ENCODE measurements around the gene KRTAP10-10. TPM values are rescaled to one million over a fixed set of nuclear protein-coding genes. Genes with fewer than 3 reads are reported as not detected.
"Not testable (repeated sequence)": the region's sequence is repeated elsewhere in the genome, so short reads cannot be mapped to it uniquely, and the experiment has no call there.

The KRTAP10-10 gene
- total and polyA plus RNA-seq, 2 donors, result not detected

DNA sequence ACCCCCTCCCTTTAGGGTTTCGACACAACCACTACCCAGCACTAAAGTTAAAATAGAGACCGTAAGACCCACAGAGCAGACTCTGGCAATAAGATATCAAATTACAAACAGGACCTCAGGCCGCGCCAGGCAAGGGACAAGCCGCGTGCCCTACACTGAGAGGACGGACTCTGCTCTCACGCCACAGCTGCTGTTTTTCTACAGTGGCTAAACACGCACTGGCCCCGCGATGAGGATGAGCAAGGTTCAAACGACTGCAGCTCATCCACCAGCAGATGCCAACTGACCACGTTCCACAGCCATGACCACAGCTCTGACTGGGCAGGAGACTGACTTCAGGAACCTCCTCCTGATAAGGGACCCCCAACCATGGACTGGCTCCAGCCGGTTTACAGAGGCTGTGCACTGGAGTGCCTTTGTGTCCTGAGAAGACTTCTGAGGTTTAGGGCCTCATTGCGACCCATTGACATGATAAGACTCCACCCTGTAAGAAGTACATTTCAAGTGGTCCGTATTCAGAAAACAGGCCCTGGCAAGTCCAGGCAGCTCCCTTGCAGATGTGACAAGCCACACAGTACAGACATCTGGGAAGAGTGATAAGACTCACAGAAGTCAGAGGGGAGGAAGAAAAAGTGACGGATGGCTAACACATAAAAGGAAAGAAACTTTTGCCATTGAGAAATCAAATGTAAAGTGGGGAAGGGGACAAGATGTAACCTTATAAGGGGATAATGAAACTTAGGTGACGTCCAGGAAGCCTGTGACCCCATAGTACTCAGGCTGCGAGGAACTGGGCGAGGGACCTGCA lies 43.4 kb upstream of the KRTAP10-10 start:
- peaks cover 0 to 6% of the 10 kb centered on the region in 2 donors for H3K27me3 ChIP-seq (ENCODE audit: control insufficient read depth in 2 of 2, insufficient read depth in 1 of 2, low read length in 1 of 2)
- whole genome bisulfite sequencing, result 79% methylated on average over 20 of the region's 20 CpGs
- DNase-seq (ENCODE audit: low read depth in 6 of 9, low spot score in 9 of 9), result no peak

DNA sequence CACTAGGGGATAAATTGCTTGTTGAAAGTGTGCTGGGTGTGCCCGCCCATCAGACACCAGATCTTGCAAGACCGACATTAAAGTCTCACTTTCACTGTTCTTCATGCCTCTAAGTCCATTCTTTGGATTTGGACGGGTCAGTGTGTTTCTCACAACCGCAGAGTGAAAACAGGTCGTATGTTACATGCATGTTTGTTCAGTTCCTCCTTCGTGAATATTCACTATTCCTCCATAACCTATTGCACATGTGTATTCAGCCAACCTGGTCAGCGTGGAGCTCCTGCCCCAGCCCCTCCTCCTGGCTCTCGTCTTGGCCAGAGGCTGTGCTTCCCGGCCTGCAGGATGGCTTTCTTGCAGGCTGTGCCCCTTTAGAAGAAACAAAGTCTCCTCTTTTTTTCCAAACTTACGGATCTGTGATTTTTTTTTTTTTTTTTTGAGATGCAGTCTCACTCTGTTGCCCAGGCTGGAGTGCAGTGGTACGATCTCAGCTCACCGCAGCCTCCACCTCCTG lies 42.7 kb upstream of the KRTAP10-10 start:
- Histone ChIP-seq H3K4me3 (ENCODE audit: low read length in 2 of 2) (no peak overlapping the region), H3K9me3 (ENCODE audit: control insufficient read depth in 2 of 2, insufficient read depth in 1 of 2, low read length in 1 of 2) (no peaks in the 10 kb centered on the region), H3K27me3 (ENCODE audit: control insufficient read depth in 2 of 2, insufficient read depth in 1 of 2, low read length in 1 of 2) (peaks cover 0 to 6% of the 10 kb centered on the region in 2 donors), H3K4me1 (ENCODE audit: control insufficient read depth in 2 of 2, insufficient read depth in 2 of 2, low read length in 2 of 2) (peaks cover 0 to 2% of the 10 kb centered on the region in 2 donors), H3K36me3 (ENCODE audit: control insufficient read depth in 2 of 2, insufficient read depth in 2 of 2, low read length in 1 of 2) (no peaks in the 10 kb centered on the region), H3K27ac (ENCODE audit: low read depth in 1 of 2, low read length in 1 of 2) (no peak overlapping the region)
- 82% methylated on average over 12 of the region's 12 CpGs for WGBS
- DNase-seq (ENCODE audit: low read depth in 6 of 9, low spot score in 9 of 9), result no peak

More for the DNA sequence above, 43.4 kb upstream of the KRTAP10-10 start:
- H3K4me3 ChIP-seq (ENCODE audit: low read length in 2 of 2), result no peak overlapping the region
- H3K9me3 ChIP-seq (ENCODE audit: control insufficient read depth in 2 of 2, insufficient read depth in 1 of 2, low read length in 1 of 2), result no peaks in the 10 kb centered on the region
- no peaks in the 10 kb centered on the region for H3K36me3 ChIP-seq (ENCODE audit: control insufficient read depth in 2 of 2, insufficient read depth in 2 of 2, low read length in 1 of 2)
- H3K27ac ChIP-seq (ENCODE audit: low read depth in 1 of 2, low read length in 1 of 2), result no peak overlapping the region
- peaks cover 0 to 2% of the 10 kb centered on the region in 2 donors for H3K4me1 ChIP-seq (ENCODE audit: control insufficient read depth in 2 of 2, insufficient read depth in 2 of 2, low read length in 2 of 2)

DNA sequence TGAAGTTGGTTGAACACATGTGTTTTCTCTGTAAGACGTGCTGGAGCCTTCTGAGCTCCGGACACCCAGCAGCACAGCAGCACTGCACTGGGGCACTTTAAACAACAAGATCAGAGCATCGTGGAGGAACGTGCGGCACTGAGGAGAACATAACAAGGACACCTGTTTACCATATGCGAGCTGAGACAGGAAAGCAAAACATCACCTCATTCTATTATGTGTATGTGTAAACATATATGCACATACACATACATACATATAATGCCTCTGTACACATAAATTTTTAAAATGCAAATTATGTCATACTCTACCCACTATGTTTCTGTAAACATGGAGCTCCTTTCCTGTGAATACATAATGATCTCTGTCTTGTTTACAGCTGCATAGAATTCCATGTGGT lies 41.6 kb upstream of the KRTAP10-10 start:
- DNase-seq (ENCODE audit: low read depth in 6 of 9, low spot score in 9 of 9), result no peak
- H3K27me3 ChIP-seq (ENCODE audit: control insufficient read depth in 2 of 2, insufficient read depth in 1 of 2, low read length in 1 of 2), result peaks cover 0 to 6% of the 10 kb centered on the region in 2 donors
- peaks cover 0 to 2% of the 10 kb centered on the region in 2 donors for H3K4me1 ChIP-seq (ENCODE audit: control insufficient read depth in 2 of 2, insufficient read depth in 2 of 2, low read length in 2 of 2)
- H3K36me3 ChIP-seq (ENCODE audit: control insufficient read depth in 2 of 2, insufficient read depth in 2 of 2, low read length in 1 of 2), result no peaks in the 10 kb centered on the region
- no peak overlapping the region for H3K4me3 ChIP-seq (ENCODE audit: low read length in 2 of 2)
- H3K27ac ChIP-seq (ENCODE audit: low read depth in 1 of 2, low read length in 1 of 2), result no peak overlapping the region
- H3K9me3 ChIP-seq (ENCODE audit: control insufficient read depth in 2 of 2, insufficient read depth in 1 of 2, low read length in 1 of 2), result no peaks in the 10 kb centered on the region
- WGBS, result 81% methylated on average over 6 of the region's 6 CpGs

DNA sequence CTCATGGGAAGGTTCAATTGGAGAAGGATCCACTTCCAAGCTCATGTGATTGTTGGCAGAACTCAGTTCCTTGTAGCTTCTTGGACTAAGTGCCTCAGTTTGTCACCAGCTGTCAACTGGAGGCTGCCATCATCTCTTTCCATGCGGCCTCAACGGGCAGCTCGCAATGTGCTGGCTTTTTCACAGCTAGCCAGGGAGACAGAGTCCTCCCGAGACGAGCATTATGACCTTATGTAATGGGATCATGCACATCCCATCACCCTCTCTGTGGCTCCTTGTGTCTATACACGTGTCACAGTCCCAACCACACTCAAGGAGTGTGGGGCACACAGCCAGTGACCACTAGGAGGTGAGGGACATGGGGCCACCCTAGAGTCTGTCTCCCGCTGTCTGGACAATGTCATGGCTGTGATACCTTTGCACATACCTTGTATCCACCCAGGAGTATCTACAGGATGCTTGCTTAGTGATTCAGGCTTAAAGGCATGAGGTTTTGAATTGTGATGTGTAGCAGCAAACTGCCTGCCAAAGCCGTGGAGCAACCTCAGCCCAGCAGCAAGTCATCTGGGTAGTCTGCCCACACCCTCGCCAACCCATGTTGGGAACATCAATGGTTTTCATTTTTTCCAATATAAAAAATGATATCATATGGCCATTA lies 41.0 kb upstream of the KRTAP10-10 start:
- 88% methylated on average over 9 of the region's 9 CpGs for WGBS
- DNase-seq (ENCODE audit: low read depth in 6 of 9, low spot score in 9 of 9), result no peak
- Histone ChIP-seq H3K4me1 (ENCODE audit: control insufficient read depth in 2 of 2, insufficient read depth in 2 of 2, low read length in 2 of 2) (peaks cover 0 to 2% of the 10 kb centered on the region in 2 donors), H3K36me3 (ENCODE audit: control insufficient read depth in 2 of 2, insufficient read depth in 2 of 2, low read length in 1 of 2) (no peaks in the 10 kb centered on the region), H3K27me3 (ENCODE audit: control insufficient read depth in 2 of 2, insufficient read depth in 1 of 2, low read length in 1 of 2) (peaks cover 0 to 6% of the 10 kb centered on the region in 2 donors), H3K4me3 (ENCODE audit: low read length in 2 of 2) (no peak overlapping the region), H3K9me3 (ENCODE audit: control insufficient read depth in 2 of 2, insufficient read depth in 1 of 2, low read length in 1 of 2) (no peaks in the 10 kb centered on the region), H3K27ac (ENCODE audit: low read depth in 1 of 2, low read length in 1 of 2) (no peak overlapping the region)

DNA sequence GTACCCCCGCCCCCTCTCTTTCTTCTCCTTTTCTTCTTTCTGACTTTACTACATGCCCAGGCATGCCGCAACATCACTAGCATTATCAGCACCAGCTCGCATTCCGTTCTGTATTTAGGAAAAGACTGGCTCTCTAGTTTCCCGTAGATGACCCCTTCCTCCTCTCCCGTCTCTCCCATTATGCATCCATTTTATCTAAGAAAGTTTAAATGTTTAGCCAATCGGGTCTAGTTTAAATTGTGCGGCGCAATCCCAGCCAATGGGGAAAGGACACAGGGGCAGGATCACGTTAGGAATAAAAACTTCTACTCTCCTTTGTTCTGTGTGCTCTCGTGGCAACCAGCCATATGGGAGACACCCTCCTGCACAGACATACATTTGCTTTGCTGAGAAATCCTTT lies 39.1 kb upstream of the KRTAP10-10 start:
- Histone ChIP-seq H3K27ac (ENCODE audit: low read depth in 1 of 2, low read length in 1 of 2) (no peak overlapping the region), H3K36me3 (ENCODE audit: control insufficient read depth in 2 of 2, insufficient read depth in 2 of 2, low read length in 1 of 2) (no peaks in the 10 kb centered on the region), H3K9me3 (ENCODE audit: control insufficient read depth in 2 of 2, insufficient read depth in 1 of 2, low read length in 1 of 2) (no peaks in the 10 kb centered on the region), H3K27me3 (ENCODE audit: control insufficient read depth in 2 of 2, insufficient read depth in 1 of 2, low read length in 1 of 2) (peaks cover 0 to under 1% of the 10 kb centered on the region in 2 donors), H3K4me3 (ENCODE audit: low read length in 2 of 2) (no peak overlapping the region), H3K4me1 (ENCODE audit: control insufficient read depth in 2 of 2, insufficient read depth in 2 of 2, low read length in 2 of 2) (peaks cover 0 to 2% of the 10 kb centered on the region in 2 donors)
- WGBS, result 86% methylated on average over 11 of the region's 11 CpGs
- no peak for DNase-seq (ENCODE audit: low read depth in 6 of 9, low spot score in 9 of 9)

DNA sequence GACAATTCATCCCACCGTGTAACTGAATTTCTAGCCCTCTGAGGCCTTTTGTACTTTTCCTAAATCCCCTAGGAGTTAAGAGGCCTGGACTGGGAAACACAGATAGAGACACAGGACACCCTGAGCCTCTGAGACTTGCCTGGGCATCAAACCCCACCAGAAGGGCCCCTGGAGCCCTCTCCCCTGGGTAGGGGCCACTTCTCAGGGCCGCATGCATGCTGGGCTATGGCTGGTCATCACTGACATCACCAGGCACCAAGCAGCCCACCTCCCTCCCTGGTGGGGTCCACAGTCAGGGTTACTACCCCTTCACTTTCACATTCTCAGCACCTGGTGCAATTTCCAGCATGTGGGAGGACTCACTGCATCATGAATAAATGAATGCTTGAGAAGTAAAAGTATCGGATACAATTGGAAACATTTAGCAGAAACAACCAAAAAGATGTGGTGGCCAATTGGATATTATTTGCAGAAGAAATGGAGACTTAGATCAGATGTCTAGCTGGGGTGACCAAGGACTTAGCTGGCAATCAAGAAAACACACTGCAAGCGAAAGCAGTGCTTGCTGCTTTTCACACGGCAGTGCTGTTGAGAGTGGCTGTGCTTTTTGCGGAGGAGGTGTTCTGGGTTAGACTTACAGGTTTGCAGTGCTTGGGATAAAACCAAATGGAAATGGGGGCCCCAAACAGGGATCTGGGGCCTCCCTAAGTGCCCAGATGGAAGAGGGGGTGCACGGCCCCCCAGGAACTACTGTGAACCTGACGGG lies 37.7 kb upstream of the KRTAP10-10 start:
- Histone ChIP-seq H3K4me3 (ENCODE audit: low read length in 2 of 2) (no peak overlapping the region), H3K27ac (ENCODE audit: low read depth in 1 of 2, low read length in 1 of 2) (no peak overlapping the region), H3K4me1 (ENCODE audit: control insufficient read depth in 2 of 2, insufficient read depth in 2 of 2, low read length in 2 of 2) (no peaks in the 10 kb centered on the region), H3K36me3 (ENCODE audit: control insufficient read depth in 2 of 2, insufficient read depth in 2 of 2, low read length in 1 of 2) (no peaks in the 10 kb centered on the region), H3K27me3 (ENCODE audit: control insufficient read depth in 2 of 2, insufficient read depth in 1 of 2, low read length in 1 of 2) (no peaks in the 10 kb centered on the region), H3K9me3 (ENCODE audit: control insufficient read depth in 2 of 2, insufficient read depth in 1 of 2, low read length in 1 of 2) (peaks cover 0 to 2% of the 10 kb centered on the region in 2 donors)
- DNase-seq (ENCODE audit: low read depth in 6 of 9, low spot score in 9 of 9), result no peak
- WGBS, result 92% methylated on average over 8 of the region's 8 CpGs

DNA sequence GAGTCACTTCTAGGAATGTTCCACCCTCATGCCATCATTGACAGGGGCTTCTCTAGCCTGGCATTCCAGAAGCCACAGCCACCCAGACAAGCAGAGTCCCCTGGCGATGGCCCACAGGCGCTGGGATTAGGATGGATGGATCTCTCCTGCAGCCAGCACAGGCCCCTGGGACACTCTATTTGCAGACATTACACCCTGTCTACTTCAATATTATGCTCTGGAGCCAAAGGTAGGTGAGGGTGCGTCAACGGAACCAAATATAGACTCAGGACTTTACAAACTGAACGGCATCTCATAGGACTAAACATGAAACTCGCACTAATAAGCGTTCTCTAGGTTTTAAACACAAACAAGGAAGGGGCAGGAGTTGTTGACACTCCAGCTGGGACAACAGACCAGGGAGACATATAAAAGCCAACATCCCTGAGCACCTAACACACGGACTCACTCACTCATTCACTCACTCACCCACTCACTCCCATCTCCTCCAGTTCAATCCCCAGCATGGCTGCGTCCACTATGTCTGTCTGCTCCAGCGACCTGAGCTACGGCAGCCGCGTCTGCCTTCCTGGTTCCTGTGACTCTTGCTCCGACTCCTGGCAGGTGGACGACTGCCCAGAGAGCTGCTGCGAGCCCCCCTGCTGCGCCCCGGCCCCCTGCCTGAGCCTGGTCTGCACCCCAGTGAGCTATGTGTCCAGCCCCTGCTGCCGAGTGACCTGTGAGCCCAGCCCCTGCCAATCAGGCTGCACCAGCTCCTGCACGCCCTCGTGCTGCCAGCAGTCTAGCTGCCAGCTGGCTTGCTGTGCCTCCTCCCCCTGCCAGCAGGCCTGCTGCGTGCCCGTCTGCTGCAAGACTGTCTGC lies 36.8 kb upstream of the KRTAP10-10 start, which contains the start of gene KRTAP10-7:
Gene KRTAP10-7, plus strand, starts transcription at position 480 of the 861 bp plus-strand sequence. Its CDS starts 25 bp downstream, at position 505.
- H3K4me3 ChIP-seq (ENCODE audit: low read length in 2 of 2); H3K36me3 ChIP-seq (ENCODE audit: control insufficient read depth in 2 of 2, insufficient read depth in 2 of 2, low read length in 1 of 2); H3K27ac ChIP-seq (ENCODE audit: low read depth in 1 of 2, low read length in 1 of 2); DNase-seq (ENCODE audit: low read depth in 6 of 9, low spot score in 9 of 9); H3K27me3 ChIP-seq (ENCODE audit: control insufficient read depth in 2 of 2, insufficient read depth in 1 of 2, low read length in 1 of 2); H3K4me1 ChIP-seq (ENCODE audit: control insufficient read depth in 2 of 2, insufficient read depth in 2 of 2, low read length in 2 of 2); H3K9me3 ChIP-seq (ENCODE audit: control insufficient read depth in 2 of 2, insufficient read depth in 1 of 2, low read length in 1 of 2): not testable (repeated sequence)
- WGBS, result 86% methylated on average over 23 of the region's 23 CpGs

DNA sequence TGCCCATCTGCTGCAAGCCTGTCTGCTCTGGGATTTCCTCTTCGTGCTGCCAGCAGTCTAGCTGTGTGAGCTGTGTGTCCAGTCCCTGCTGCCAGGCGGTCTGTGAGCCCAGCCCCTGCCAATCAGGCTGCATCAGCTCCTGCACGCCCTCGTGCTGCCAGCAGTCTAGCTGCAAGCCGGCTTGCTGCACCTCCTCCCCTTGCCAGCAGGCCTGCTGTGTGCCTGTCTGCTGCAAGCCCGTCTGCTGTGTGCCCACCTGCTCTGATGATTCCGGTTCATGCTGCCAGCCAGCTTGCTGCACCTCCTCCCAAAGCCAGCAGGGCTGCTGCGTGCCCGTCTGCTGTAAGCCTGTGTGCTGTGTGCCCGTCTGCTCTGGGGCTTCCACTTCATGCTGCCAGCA lies 36.1 kb upstream of the KRTAP10-10 start:
- DNase-seq (ENCODE audit: low read depth in 6 of 9, low spot score in 9 of 9); H3K27ac ChIP-seq (ENCODE audit: low read depth in 1 of 2, low read length in 1 of 2); H3K36me3 ChIP-seq (ENCODE audit: control insufficient read depth in 2 of 2, insufficient read depth in 2 of 2, low read length in 1 of 2); H3K4me1 ChIP-seq (ENCODE audit: control insufficient read depth in 2 of 2, insufficient read depth in 2 of 2, low read length in 2 of 2); H3K9me3 ChIP-seq (ENCODE audit: control insufficient read depth in 2 of 2, insufficient read depth in 1 of 2, low read length in 1 of 2); H3K4me3 ChIP-seq (ENCODE audit: low read length in 2 of 2); H3K27me3 ChIP-seq (ENCODE audit: control insufficient read depth in 2 of 2, insufficient read depth in 1 of 2, low read length in 1 of 2): not testable (repeated sequence)
- 82% methylated on average over 10 of the region's 10 CpGs for WGBS

All from thymus (tissue), 11 donors.